Choroid plexus epithelial cell (primary cell): Measurements from ENCODE around the gene EIPR1.

Source experiments
- DNase-seq: peaks from one replicate; pipeline ENCODE4 v3.0.0-alpha.2; 2010; ENCODE audit warnings: low read depth
- H3K4me3 ChIP-seq: 2 replicates; pipeline ENCODE4 v1.5.1; 2011; ENCODE audit warnings: low read depth, mild to moderate bottlenecking, control low read depth, low read length, moderate library complexity
- TF ChIP-seq, protein P1 (sequence below): conservative IDR thresholded peaks from 2 replicates; pipeline ENCODE4 v1.5.1; 2011; ENCODE audit warnings: low read depth, mild to moderate bottlenecking, control low read depth, inconsistent platforms, low read length, moderate library complexity

The EIPR1 gene

GRCh38 chr2:3336844-3337243 is 40.8 kb downstream of the EIPR1 start:
- H3K4me3 ChIP-seq, result no peak overlapping the region
- TF ChIP-seq, protein P1, sequence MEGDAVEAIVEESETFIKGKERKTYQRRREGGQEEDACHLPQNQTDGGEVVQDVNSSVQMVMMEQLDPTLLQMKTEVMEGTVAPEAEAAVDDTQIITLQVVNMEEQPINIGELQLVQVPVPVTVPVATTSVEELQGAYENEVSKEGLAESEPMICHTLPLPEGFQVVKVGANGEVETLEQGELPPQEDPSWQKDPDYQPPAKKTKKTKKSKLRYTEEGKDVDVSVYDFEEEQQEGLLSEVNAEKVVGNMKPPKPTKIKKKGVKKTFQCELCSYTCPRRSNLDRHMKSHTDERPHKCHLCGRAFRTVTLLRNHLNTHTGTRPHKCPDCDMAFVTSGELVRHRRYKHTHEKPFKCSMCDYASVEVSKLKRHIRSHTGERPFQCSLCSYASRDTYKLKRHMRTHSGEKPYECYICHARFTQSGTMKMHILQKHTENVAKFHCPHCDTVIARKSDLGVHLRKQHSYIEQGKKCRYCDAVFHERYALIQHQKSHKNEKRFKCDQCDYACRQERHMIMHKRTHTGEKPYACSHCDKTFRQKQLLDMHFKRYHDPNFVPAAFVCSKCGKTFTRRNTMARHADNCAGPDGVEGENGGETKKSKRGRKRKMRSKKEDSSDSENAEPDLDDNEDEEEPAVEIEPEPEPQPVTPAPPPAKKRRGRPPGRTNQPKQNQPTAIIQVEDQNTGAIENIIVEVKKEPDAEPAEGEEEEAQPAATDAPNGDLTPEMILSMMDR, result no peak
- DNase-seq, result no peak

GRCh38 chr2:3334392-3335345 is 42.9 kb downstream of the EIPR1 start:
- TF ChIP-seq, protein P1, result no peak
- no peak for DNase-seq

GRCh38 chr2:3332133-3332532 is 45.5 kb downstream of the EIPR1 start:
- TF ChIP-seq, protein P1, result no peak
- no peak for DNase-seq
- no peak overlapping the region for H3K4me3 ChIP-seq

More at GRCh38 chr2:3334392-3335345, 42.9 kb downstream of the EIPR1 start:
- no peak overlapping the region for H3K4me3 ChIP-seq

DNA sequence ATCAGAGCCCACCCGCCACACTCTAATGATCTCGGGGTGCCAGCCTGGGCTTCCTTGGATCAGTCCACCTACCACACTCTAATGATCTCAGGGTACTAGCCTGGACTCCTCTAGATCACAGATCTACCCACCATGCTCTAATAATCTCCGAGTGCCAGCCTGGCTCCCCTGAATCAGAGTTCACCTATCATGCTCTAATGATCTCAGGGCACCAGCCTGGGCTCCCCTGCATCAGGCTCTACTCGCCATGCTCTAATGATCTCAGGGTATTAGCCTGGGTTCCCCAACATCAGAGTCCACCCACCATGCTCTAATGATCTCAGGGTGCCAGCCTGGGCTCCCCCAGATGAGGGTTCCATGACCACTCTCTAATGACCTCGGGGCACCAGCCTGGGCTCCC is 48.1 kb downstream of the EIPR1 start:
- DNase-seq, result no peak
- TF ChIP-seq, protein P1, result no peak
- no peak overlapping the region for H3K4me3 ChIP-seq

- H3K4me3 ChIP-seq, result no peak overlapping the region
- DNase-seq, result no peak
- TF ChIP-seq, protein P1, result no peak
Observed at GRCh38 chr2:3326871-3327270, 50.7 kb downstream of the EIPR1 start.

GRCh38 chr2:3326182-3326537 is 51.5 kb downstream of the EIPR1 start:
- no peak for DNase-seq
- TF ChIP-seq, protein P1, result no peak
- no peak overlapping the region for H3K4me3 ChIP-seq
